Small intestine (tissue), 7 donors: Measurements from ENCODE around the gene GDNF. TPM values are rescaled to one million over a fixed set of nuclear protein-coding genes. Genes with fewer than 3 reads are reported as not detected.
"Not testable (repeated sequence)": the region's sequence is repeated elsewhere in the genome, so short reads cannot be mapped to it uniquely, and the experiment has no call there.

Experiments
- DNase-seq, 2 donors: peaks; one replicate each; pipeline versions ENCODE4 v3.0.0 to v3.0.0-alpha.2; 2013
- FAIRE-seq: peaks from 2 replicates; lab custom pipeline; 2012; peaks lifted over from hg19 to GRCh38; lab: Jason Lieb, UNC
- H3K27ac ChIP-seq, 3 donors: one replicate each; pipeline ENCODE4 v1.5.1; 2013; ENCODE audit warnings: low read length in 2 of 3, mild to moderate bottlenecking in 2 of 3, control low read depth in 1 of 3, inconsistent platforms in 1 of 3, low read depth in 1 of 3, moderate library complexity in 1 of 3
- H3K27me3 ChIP-seq, 3 donors: one replicate each; pipeline ENCODE4 v1.6.1; 2013; ENCODE audit warnings: low read length in 3 of 3, inconsistent platforms in 1 of 3; ENCODE audit not compliant: control insufficient read depth in 3 of 3, insufficient read depth in 3 of 3
- H3K36me3 ChIP-seq, 3 donors: one replicate each; pipeline ENCODE4 v1.6.1; 2013; ENCODE audit warnings: low read length in 3 of 3, inconsistent platforms in 1 of 3, low read depth in 1 of 3, mild to moderate bottlenecking in 1 of 3, moderate library complexity in 1 of 3; ENCODE audit not compliant: control insufficient read depth in 3 of 3, insufficient read depth in 2 of 3
- H3K4me1 ChIP-seq, 3 donors: one replicate each; pipeline ENCODE4 v1.6.1; 2013; ENCODE audit warnings: low read length in 2 of 3, inconsistent platforms in 1 of 3, low read depth in 1 of 3, mild to moderate bottlenecking in 1 of 3, moderate library complexity in 1 of 3; ENCODE audit not compliant: control insufficient read depth in 3 of 3, insufficient read depth in 2 of 3
- H3K4me3 ChIP-seq, 3 donors: one replicate each; pipeline ENCODE4 v1.5.1; 2013; ENCODE audit warnings: low read length in 3 of 3, control low read depth in 1 of 3, inconsistent platforms in 1 of 3, low read depth in 1 of 3, mild to moderate bottlenecking in 1 of 3, moderate library complexity in 1 of 3
- H3K9me3 ChIP-seq, 2 donors: one replicate each; pipeline ENCODE4 v1.6.1; 2013; ENCODE audit warnings: low read depth in 1 of 2, low read length in 1 of 2; ENCODE audit not compliant: control insufficient read depth in 2 of 2, insufficient read depth in 1 of 2
- WGBS, 3 donors: extraction: QIAGEN DNeasy Blood & Tissue Kit; methylation state at CpG; one replicate each; pipeline ENCODE4 v1.1.7; 2013; 5-methylcytosine and 5-hydroxymethylcytosine counted together
- polyA plus RNA-seq, 4 donors: library from polyadenylated mRNA; stranded (reverse) in 3 of 4; unstranded in 1 of 4; fragments of 200-250 nt in 3 of 4; fragments of 120-200 nt in 1 of 4; gene quantifications; one replicate each; pipeline versions ENCODE4 v1.2.1 to v1.2.3, GENCODE V29; 2013
- donor health status: healthy with polysubstance abuse.
- donor health status: control.
- donor health status: control.
- donor health status: Bipolar disorder and iron deficiency.
- donor health status: healthy.

The GDNF gene
- polyA plus RNA-seq, 4 donors, result 0.46 to 2.3 TPM; not detected in 2

DNA sequence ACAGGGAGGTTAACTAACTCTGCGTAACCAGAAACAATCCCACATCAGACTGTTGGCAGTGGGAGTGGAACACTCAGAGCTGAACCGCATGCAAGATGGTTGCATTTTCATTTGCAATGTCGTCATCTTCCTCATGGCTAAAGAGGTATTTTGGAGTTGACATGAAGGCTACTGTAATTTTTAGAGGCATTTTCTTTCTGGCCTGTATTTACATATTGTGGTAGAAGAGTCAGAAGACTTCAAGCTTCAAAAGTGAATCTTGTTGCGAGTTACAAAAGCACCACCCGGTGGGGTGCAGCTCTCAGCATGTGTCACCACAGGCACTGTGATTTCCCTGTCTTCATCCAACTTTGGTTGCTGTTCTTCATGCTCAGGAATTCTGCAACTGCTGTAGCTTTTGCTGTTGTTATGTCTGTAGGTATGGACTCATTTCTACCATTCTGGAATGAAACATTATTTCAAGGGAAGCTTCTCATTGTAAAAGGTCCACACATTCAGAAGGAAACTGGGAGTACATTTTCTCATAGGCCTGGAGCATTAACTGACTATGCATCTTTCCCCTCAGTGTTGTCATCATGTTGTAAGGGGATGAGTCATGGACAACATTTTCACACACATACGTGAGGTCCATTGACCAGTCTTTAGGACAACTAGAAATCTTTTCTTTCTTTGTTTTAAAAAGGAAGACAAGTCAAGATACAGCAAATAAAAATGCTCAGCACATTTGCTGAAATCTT, 35.4 kb upstream of the GDNF start:
- FAIRE-seq (no peak), DNase-seq (no peak)
- 66 to 72% (median 67%) methylated on average over 6 of the region's 6 CpGs for WGBS, 3 donors
- Histone ChIP-seq H3K27me3 (no peaks in the 10 kb centered on the region), H3K4me3 (no peak overlapping the region), H3K4me1 (no peaks in the 10 kb centered on the region), H3K9me3 (peaks cover 0 to 8% of the 10 kb centered on the region in 2 donors), H3K27ac (no peak overlapping the region), H3K36me3 (no peaks in the 10 kb centered on the region)

DNA sequence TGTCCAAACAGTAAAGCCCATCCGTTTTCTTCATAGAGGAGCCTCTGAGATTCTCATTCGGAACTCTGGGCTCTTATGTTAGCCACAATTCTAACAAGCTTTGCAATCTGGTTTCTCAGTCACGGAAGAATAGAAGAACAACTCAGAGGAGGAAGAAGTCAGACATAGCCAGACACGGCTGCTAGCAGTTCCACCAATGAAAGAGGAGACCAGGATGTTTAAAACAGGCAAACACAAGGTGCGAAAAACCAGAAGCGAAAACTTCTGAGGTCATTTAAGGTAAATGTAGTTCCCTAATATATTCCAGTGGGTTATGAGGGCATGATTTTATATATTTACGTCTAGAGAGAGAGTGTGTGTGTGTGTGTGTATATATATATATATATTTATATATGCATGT, 34.1 kb upstream of the GDNF start:
- FAIRE-seq (no peak), DNase-seq (no peak)
- Histone ChIP-seq H3K27ac (no peak overlapping the region), H3K4me1 (no peaks in the 10 kb centered on the region), H3K4me3 (no peak overlapping the region), H3K9me3 (peaks cover 0 to 8% of the 10 kb centered on the region in 2 donors), H3K36me3 (no peaks in the 10 kb centered on the region), H3K27me3 (no peaks in the 10 kb centered on the region)
- WGBS, 3 donors, result 80 to 83% (median 81%) methylated on average over 7 of the region's 7 CpGs

DNA sequence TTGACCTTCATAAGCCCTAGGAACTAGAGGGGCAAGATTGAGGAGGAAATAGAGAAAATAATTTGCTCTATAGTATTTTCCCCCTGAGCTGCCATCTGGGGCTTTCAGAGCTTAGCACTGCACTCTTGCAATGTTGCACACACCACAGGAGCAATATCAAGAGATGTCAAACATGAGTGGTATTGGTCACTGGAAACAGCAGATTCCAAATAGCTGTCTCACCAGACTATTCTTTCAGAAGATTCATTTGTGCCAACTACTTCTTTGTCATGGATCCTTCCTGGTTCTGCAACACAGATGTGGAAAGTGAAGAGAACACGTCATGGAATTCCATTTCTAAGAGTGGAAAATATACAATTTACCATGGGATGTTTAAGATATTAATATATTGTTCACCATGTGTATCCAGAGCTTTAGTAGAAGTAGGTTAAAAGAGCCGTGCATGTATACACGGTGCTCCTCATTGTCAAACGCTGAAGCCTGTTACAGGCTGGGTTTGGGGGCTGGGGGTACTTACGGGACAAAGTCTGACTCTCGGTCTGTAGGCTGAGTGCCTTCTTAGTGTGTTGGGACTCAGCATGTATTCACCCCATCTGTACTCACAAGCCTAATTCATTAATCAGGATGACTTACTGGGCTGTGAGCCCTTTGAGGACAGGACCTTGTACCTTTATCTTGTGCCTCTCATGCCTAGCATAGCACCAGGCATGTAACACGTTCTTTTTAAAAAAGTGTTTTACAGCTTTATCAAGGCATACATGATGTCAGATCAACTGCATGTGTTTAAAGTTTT, 31.4 kb upstream of the GDNF start:
- H3K27me3 ChIP-seq, result no peaks in the 10 kb centered on the region
- H3K36me3 ChIP-seq, result no peaks in the 10 kb centered on the region
- WGBS, 3 donors, result 73 to 78% (median 77%) methylated on average over 7 of the region's 7 CpGs
- no peak for FAIRE-seq
- no peak overlapping the region for H3K27ac ChIP-seq
- no peak overlapping the region for H3K4me3 ChIP-seq
- peaks cover 0 to 6% of the 10 kb centered on the region in 2 donors for H3K9me3 ChIP-seq
- H3K4me1 ChIP-seq, result no peaks in the 10 kb centered on the region
- DNase-seq, result no peak

DNA sequence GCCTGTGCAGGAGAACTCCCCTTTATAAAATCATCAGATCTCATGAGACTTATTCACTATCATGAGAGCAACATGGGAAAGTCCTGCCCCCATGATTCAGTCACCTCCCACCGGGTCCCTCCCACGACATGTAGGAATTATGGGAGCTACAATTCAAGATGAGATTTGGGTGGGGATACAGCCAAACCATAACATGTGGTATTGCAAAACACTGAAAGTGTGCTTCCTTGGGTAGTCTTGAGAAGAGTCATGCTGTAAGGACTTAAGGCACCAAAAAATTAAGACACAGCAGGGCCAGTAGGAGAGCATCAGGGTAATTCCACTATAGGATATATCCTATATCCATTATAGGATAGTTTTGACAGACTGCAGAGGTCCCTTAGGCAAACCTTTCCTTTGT, 29.4 kb upstream of the GDNF start:
- WGBS, 3 donors, result 58 to 87% (median 85%) methylated on average over 2 of the region's 2 CpGs
- no peak overlapping the region for H3K27ac ChIP-seq
- no peak for FAIRE-seq

DNA sequence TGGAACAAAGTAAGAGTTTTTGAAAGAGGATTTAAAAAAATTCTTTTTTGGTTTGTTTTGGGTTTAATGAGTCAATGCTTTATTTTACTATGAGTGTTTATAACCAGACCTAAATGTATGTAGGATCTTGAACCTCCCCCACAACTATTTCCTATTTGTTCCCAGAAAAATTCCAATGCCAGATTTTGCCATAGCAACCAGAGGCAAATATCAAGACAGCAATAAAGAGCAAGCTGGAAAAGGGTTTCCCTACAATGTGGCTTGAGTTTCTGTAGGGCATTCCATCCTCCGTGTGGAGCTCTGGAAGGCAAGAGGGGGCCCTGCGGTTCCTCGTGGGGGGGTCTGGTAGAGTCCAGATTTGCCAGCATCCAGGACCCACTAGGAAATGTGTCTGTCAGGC, 27.8 kb upstream of the GDNF start:
- DNase-seq (no peak), FAIRE-seq (no peak)
- H3K9me3 ChIP-seq, result peaks cover 0 to 5% of the 10 kb centered on the region in 2 donors
- H3K36me3 ChIP-seq, result no peaks in the 10 kb centered on the region
- H3K4me3 ChIP-seq, result no peak overlapping the region
- no peak overlapping the region for H3K27ac ChIP-seq
- H3K27me3 ChIP-seq, result no peaks in the 10 kb centered on the region
- H3K4me1 ChIP-seq, result no peaks in the 10 kb centered on the region
- WGBS, 3 donors, result 40 to 69% (median 49%) methylated on average over 3 of the region's 3 CpGs

More for the DNA sequence above, 29.4 kb upstream of the GDNF start:
- H3K36me3 ChIP-seq, result no peaks in the 10 kb centered on the region
- no peaks in the 10 kb centered on the region for H3K27me3 ChIP-seq
- DNase-seq, result no peak
- peaks cover 0 to 5% of the 10 kb centered on the region in 2 donors for H3K9me3 ChIP-seq
- H3K4me3 ChIP-seq, result no peak overlapping the region
- no peaks in the 10 kb centered on the region for H3K4me1 ChIP-seq

DNA sequence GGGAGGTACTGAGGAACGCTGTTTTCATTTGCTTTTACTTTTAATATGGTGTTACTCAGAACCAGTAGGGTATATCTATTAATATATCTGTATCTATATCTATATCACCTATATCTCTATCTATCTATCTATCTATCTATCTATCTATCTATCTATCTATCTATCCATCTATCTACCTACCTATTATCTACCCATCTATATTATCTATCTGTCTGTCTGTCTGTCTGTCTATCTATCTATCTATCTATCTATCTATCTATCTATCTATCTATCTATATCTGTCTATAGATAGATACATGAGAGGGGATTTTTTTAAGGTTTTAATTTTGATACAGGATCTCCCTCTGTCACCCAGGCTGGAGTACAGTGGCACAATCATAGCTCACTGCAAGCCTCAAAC, 23.1 kb upstream of the GDNF start:
- DNase-seq, H3K4me3 ChIP-seq, FAIRE-seq, H3K27ac ChIP-seq, H3K27me3 ChIP-seq, H3K36me3 ChIP-seq, H3K4me1 ChIP-seq, H3K9me3 ChIP-seq: not testable (repeated sequence)
- WGBS, 3 donors, result 86 to 93% (median 90%) methylated on average over 1 of the region's 1 CpG

DNA sequence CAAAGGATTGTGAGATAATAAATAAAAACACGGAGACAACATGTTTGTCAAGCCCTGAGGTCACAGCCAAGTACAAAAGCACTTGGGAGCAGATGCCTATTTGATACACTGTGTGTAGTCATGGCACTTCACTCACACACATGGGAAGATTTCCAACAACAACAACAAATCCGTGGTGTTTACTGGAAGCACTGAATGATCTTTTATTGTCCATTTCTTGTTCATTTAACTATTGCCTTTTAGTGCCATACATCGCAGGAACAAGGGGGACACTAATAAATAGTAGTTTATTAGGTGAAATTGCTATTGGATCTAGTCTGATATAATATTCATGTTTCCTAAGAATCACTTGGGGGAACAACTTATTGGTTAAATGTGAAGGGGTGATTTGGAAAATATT, 20.4 kb upstream of the GDNF start:
- Histone ChIP-seq H3K9me3 (no peaks in the 10 kb centered on the region), H3K27me3 (no peaks in the 10 kb centered on the region), H3K4me1 (peaks cover 0 to 3% (median 0%) of the 10 kb centered on the region in 3 donors), H3K4me3 (no peak overlapping the region), H3K27ac (no peak overlapping the region), H3K36me3 (no peaks in the 10 kb centered on the region)
- 44 to 56% (median 55%) methylated on average over 3 of the region's 3 CpGs for WGBS, 3 donors
- no peak for DNase-seq
- FAIRE-seq, result no peak

DNA sequence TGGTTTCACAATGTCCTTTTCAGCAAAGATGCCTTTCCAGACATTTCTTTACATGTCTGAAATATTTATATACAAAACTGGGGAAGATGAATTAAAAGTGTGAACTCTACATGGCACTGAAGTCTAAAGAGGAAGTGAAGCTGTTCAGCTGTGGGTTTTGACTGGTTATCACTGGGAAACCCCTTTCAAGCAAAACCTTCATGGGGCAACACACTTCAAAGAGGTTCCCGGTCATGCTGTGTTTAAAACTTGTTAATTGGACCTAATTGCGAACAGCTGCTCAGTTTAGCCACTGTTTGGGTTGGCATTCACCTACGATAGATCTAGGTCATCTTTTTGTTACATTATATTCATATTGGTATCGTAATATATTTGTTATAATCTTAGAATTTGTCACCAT, 20.0 kb upstream of the GDNF start:
- H3K4me1 ChIP-seq, result peaks cover 0 to 3% (median 0%) of the 10 kb centered on the region in 3 donors
- peaks cover 0 to 2% of the 10 kb centered on the region in 2 donors for H3K9me3 ChIP-seq
- H3K4me3 ChIP-seq, result no peak overlapping the region
- FAIRE-seq (no peak), DNase-seq (no peak)
- no peak overlapping the region for H3K27ac ChIP-seq
- 55 to 64% (median 63%) methylated on average over 4 of the region's 4 CpGs for WGBS, 3 donors
- no peaks in the 10 kb centered on the region for H3K36me3 ChIP-seq
- no peaks in the 10 kb centered on the region for H3K27me3 ChIP-seq
